Measurements from ENCODE around the gene PLVAP.

- TF ChIP-seq CTCF (conservative IDR thresholded peaks at IDR 0.05; ENCODE audit: low read depth in 2 of 2) (no peak), REST (IDR thresholded peaks at IDR 0.05; ENCODE audit: unreplicated experiment) (no peak), EZH2 (IDR thresholded peaks at IDR 0.05; ENCODE audit: low read depth, unreplicated experiment) (no peak), POLR2AphosphoS5 (IDR thresholded peaks at IDR 0.05; ENCODE audit: low read depth) (no peak), EZH2phosphoT487 (IDR thresholded peaks at IDR 0.05; ENCODE audit: unreplicated experiment) (no peak)
Observed at GRCh38 chr19:17359905-17360800, 17.0 kb downstream of the PLVAP start.
